GM21526 (cell line): ENCODE measurements around the gene SRD5A3.

ENCODE experiments used
- ATAC-seq: cut with Tn5 transposase; IDR thresholded peaks from one replicate; pipeline ENCODE4 v1.9.1; 2021; ENCODE audit warnings: moderate library complexity; ENCODE audit not compliant: unreplicated experiment, low FRiP score

Gene SRD5A3

DNA sequence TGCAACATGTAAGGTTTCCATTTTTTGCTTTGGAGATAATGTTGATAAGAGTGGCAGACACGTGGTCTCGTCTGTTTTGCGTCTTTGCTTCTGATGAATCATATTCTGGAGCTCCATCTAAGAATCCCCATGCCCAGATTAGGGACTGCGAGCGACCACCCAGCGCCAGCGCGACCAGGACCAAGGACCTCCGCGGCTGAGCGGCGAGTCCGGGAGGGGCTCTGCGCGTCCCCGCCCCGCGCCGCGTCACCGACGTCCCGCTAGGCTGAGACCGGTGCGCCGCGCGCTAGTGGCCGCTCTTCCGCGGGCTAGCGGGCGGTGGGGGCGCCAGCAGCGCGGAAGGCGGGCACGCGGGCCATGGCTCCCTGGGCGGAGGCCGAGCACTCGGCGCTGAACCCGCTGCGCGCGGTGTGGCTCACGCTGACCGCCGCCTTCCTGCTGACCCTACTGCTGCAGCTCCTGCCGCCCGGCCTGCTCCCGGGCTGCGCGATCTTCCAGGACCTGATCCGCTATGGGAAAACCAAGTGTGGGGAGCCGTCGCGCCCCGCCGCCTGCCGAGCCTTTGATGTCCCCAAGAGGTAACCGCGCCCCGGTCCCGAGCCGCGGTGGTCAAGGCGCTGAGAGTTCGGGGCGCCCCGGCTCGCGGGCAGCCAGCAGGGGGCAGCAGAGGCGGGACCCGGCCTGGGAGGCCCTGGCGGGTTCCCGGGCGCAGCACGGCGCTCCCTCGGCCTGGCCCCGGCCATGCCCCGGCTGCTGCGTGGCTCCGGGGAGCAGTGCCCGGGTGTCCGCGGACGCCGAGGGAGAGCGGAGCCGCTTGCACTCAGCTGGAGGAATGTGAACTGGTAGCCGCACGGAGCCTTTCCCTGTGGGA lies at the start of gene SRD5A3:
Gene SRD5A3, plus strand, starts transcription at position 263 of the 871 bp plus-strand sequence. Its CDS starts 95 bp downstream, at position 358.
- ATAC-seq, result peak; percentile 95

DNA sequence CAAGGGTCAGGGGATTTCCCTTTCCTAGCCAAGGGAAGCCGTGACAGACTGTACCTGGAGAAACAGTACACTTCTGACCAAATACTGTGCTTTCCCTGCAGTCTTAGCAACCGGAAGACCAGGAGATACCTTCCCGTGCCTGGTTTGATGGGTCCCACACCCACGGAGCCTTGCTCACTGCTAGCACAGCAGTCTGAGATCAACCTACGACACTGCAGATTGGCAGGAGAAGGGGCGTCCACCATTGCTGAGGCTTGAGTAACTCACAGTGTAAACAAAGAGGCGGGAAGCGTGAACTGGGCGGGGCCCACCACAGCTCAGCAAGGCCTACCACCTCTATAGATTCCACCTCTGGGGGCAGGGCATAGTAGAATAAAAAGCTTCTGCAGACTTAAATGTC lies 48.7 kb upstream of the SRD5A3 start:
- ATAC-seq, result no peak

- ATAC-seq, result no peak
Observed at GRCh38 chr4:55303760-55304165, 42.3 kb upstream of the SRD5A3 start.

GRCh38 chr4:55304303-55304702 lies 41.7 kb upstream of the SRD5A3 start:
- no peak for ATAC-seq

GRCh38 chr4:55308071-55308470 lies 38.0 kb upstream of the SRD5A3 start:
- ATAC-seq, result no peak

- ATAC-seq, result no peak
Observed at GRCh38 chr4:55311792-55312488, 34.1 kb upstream of the SRD5A3 start.

DNA sequence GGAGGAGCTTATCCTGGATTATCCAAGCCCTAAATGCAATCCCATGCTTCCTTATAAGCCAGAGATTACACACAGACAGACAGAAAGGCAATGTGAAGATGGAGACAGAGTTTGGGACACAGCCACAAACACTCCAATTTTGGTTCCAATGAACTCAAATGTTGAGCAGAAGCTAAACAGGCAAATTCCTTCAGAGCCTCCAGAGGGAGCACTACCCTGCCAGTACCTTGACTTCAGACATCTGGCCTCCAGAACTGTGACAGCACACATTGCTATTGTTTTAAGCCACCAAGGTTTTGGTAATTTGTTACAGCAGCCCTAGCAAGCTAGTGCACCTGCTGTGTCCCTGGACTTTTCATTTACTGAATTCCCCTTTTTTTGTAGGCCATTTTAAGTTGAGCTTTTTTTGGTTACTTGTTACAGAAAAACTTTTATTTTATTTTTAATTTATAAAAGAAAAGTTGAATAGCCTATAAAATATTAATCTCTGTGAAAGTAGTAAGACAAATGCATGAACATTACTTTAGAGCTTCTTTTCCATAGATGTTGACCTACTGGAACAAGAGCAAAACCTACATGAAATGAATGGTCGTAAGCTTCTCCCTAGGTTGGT lies 33.4 kb upstream of the SRD5A3 start:
- peak; percentile 87 for ATAC-seq

DNA sequence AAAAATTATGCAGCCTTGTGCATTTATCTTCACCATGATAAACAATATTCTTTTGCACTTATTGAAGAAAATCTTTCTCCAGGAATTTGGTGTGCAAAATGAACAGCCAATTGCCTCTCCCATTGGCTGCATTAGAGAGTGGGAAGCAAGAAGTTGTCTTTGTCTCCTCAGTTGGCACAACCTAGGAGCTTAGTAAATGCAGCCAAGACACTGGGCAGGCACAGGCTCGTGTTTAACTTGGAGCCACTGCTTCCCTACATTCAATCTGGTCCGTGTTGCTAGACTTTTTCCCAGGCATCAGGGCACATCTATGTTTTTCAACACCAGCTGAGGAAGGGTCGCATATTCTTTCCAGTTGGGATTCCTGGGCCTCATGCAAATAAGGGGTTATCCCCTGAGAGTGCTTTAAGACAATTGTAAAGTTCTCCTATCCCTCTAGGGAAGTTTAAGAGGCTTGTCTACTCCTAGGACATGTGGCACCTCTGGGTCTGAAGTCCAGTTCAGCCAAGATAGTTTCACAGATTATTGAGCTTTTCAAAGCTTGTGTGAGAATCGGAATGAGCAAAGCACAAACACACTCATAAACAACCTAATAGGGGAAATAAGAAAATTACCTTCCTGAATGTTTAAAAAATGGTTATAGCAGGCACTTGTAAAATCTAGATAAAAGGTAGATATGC lies 31.8 kb upstream of the SRD5A3 start:
- ATAC-seq, result no peak

- ATAC-seq, result no peak
Observed at GRCh38 chr4:55318175-55319129, 27.6 kb upstream of the SRD5A3 start.

DNA sequence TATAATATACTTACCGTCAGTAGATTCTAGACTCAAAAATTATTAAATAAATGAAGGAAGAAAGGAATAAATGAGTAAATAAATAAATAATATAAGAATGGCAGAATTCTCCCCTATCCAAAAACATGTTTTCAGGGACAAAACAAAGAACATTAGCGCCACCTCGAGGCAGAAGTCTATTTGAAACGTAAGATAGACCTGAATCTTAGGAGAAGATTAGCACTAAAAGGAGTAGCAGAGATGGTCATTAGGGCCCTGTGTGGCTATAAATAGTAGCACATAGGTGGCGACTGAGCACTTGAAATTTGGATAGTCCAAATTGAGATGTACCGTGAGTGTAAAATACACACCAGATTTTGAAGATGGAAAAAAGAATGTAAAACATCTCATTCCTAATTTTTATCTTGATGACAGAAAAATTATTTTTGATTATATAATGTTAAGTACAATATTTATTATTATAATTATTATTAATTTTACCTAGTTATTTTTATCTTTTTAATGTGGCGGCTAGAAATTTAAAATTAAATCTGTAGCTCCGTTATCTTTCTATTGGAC lies 24.3 kb upstream of the SRD5A3 start:
- no peak for ATAC-seq

- ATAC-seq, result no peak
Observed at GRCh38 chr4:55323375-55323774, 22.7 kb upstream of the SRD5A3 start.

- ATAC-seq, result no peak
Observed at GRCh38 chr4:55326629-55327028, 19.4 kb upstream of the SRD5A3 start.

GRCh38 chr4:55329012-55329411 lies 17.0 kb upstream of the SRD5A3 start:
- ATAC-seq, result no peak

DNA sequence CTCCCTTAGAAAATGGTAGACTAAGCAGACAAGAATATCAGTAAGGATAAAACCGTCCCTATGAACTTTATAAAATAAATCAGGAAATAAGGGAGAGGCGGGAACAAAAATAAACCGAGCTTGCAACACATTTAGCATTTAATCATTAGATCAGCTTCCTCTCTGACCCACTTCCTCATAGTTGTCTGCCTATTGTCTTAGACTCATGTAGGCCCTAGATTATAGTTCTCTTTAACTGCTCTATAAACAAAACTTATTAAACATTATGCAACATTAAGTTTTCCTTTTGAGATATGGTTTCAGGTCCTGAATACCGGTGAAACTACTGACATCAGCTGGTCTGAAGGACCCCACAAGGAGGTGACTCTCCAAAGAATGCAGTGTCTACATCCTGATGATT lies 15.8 kb upstream of the SRD5A3 start:
- no peak for ATAC-seq

- no peak for ATAC-seq
Observed at GRCh38 chr4:55336138-55337034, 9.7 kb upstream of the SRD5A3 start.

DNA sequence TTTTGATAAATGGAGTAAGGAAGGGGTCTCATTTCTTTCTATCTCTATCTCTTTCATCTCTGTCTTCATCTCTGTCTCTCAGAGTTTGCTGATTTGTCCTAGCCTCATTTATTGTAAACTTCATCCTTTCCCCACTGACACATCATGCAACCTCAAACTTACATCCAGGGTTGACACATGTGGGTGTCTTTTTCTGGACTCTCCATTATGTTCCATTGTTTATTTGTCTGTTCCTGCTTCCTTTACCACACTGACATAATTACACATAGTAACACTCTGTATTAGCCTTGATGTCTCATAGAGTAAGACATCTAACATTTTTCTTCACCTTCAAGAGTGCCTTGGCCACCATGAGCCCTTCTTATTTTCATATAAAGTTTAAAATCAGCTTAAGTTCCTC lies 8.1 kb upstream of the SRD5A3 start:
- no peak for ATAC-seq

- ATAC-seq, result no peak
Observed at GRCh38 chr4:55338486-55338885, 7.6 kb upstream of the SRD5A3 start.

- no peak for ATAC-seq
Observed at GRCh38 chr4:55340266-55340665, 5.8 kb upstream of the SRD5A3 start.
